ENCODE data around the gene B3GNT2. TPM values are rescaled to one million over a fixed set of nuclear protein-coding genes. Genes with fewer than 3 reads are reported as not detected.
A peak's percentile ranks its signal among the peaks of the same experiment; 100 is the strongest.

The B3GNT2 gene
- total RNA-seq, 1 experiment from 2014 or later: 32.2 TPM

DNA sequence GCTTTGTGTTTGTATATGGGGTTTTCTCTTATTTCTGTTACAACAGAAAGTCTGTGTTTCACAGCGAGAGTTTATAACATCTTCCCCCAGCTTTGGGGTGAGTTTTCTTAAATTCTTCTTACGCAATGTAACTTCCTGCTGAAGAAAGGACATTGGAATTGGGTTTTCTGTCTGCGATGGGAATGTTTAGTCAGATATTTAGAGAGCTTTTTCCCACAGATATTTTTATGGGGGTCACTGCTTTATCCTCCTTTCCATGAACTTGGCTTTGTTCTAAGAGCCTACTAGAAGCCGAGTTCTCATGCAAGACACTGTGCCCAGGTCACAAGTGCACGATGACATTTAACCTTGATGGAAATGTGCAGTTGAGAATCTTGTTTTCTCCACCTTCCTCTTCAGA, 22.1 kb downstream of the B3GNT2 start (continued):
- TF ChIP-seq, protein P1, sequence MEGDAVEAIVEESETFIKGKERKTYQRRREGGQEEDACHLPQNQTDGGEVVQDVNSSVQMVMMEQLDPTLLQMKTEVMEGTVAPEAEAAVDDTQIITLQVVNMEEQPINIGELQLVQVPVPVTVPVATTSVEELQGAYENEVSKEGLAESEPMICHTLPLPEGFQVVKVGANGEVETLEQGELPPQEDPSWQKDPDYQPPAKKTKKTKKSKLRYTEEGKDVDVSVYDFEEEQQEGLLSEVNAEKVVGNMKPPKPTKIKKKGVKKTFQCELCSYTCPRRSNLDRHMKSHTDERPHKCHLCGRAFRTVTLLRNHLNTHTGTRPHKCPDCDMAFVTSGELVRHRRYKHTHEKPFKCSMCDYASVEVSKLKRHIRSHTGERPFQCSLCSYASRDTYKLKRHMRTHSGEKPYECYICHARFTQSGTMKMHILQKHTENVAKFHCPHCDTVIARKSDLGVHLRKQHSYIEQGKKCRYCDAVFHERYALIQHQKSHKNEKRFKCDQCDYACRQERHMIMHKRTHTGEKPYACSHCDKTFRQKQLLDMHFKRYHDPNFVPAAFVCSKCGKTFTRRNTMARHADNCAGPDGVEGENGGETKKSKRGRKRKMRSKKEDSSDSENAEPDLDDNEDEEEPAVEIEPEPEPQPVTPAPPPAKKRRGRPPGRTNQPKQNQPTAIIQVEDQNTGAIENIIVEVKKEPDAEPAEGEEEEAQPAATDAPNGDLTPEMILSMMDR (IDR thresholded peaks at IDR 0.05): no peak
- TF ChIP-seq, protein P2, sequence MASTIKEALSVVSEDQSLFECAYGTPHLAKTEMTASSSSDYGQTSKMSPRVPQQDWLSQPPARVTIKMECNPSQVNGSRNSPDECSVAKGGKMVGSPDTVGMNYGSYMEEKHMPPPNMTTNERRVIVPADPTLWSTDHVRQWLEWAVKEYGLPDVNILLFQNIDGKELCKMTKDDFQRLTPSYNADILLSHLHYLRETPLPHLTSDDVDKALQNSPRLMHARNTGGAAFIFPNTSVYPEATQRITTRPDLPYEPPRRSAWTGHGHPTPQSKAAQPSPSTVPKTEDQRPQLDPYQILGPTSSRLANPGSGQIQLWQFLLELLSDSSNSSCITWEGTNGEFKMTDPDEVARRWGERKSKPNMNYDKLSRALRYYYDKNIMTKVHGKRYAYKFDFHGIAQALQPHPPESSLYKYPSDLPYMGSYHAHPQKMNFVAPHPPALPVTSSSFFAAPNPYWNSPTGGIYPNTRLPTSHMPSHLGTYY (CRISPR knock-in tag; IDR thresholded peaks at IDR 0.05): no peak
- TF ChIP-seq, protein P3, sequence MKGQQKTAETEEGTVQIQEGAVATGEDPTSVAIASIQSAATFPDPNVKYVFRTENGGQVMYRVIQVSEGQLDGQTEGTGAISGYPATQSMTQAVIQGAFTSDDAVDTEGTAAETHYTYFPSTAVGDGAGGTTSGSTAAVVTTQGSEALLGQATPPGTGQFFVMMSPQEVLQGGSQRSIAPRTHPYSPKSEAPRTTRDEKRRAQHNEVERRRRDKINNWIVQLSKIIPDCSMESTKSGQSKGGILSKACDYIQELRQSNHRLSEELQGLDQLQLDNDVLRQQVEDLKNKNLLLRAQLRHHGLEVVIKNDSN (CRISPR knock-in tag; IDR thresholded peaks at IDR 0.05): no peak
- no peak for TF ChIP-seq SOX15 (CRISPR knock-in tag; IDR thresholded peaks at IDR 0.05)

DNA sequence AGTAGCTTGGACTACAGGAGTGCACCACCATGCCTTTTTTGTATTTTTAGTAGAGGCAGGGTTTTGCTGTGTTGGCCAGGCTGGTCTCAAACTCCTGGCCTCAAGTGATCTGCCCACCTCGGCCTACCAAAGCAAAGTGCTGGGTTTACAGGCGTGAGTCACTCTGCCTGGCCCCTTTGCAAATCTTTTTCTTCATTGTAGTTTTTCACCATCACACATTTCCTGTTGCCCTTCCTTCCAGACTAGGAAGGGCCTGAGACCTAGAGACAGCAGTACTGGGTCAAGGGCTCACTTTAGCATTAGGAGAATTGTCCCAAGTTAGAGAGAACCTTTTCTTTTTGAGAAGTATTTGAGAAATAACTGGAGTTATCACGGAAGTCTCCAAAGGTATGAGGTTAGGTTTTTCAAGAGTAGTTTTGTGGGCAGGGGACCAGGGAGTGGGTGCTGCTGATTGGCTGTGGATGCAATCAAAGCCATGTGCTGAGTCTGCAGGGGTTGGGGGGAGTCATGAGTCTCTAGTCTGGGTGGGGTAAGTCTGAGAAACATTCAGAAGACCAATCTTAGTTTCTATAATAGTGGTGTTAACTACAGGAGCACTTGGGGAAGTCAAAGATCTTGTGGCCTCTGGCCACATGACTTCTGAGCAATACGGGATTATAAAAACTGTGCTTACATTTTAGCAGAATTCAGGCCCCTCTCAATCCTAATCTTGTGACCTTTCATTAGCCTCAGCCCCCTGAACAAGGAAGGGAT, 23.7 kb downstream of the B3GNT2 start:
- Mint-ChIP-seq H3K27ac (no peak overlapping the region), H3K27me3 (ENCODE audit: low read depth) (no peaks in the 10 kb centered on the region), H3K4me1 (peaks cover 36% of the 10 kb centered on the region), H3K4me3 (no peak overlapping the region), H3K9me3 (peaks cover 18% of the 10 kb centered on the region), H3K36me3 (peaks cover 45% of the 10 kb centered on the region)
- TF ChIP-seq, protein P4, sequence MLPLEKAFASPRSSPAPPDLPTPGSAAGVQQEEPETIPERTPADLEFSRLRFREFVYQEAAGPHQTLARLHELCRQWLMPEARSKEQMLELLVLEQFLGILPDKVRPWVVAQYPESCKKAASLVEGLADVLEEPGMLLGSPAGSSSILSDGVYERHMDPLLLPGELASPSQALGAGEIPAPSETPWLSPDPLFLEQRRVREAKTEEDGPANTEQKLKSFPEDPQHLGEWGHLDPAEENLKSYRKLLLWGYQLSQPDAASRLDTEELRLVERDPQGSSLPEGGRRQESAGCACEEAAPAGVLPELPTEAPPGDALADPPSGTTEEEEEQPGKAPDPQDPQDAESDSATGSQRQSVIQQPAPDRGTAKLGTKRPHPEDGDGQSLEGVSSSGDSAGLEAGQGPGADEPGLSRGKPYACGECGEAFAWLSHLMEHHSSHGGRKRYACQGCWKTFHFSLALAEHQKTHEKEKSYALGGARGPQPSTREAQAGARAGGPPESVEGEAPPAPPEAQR (CRISPR knock-in tag; IDR thresholded peaks at IDR 0.05): no peak
- no peak for TF ChIP-seq NFATC4 (CRISPR knock-in tag; IDR thresholded peaks at IDR 0.05)
- TF ChIP-seq, protein P5, sequence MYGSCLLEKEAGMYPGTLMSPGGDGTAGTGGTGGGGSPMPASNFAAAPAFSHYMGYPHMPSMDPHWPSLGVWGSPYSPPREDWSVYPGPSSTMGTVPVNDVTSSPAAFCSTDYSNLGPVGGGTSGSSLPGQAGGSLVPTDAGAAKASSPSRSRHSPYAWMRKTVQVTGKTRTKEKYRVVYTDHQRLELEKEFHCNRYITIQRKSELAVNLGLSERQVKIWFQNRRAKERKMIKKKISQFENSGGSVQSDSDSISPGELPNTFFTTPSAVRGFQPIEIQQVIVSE (CRISPR knock-in tag; IDR thresholded peaks at IDR 0.05; ENCODE audit: borderline replicate concordance): no peak
- no peak for TF ChIP-seq TEAD4 (CRISPR knock-in tag; IDR thresholded peaks at IDR 0.05)
- TF ChIP-seq, protein P6, sequence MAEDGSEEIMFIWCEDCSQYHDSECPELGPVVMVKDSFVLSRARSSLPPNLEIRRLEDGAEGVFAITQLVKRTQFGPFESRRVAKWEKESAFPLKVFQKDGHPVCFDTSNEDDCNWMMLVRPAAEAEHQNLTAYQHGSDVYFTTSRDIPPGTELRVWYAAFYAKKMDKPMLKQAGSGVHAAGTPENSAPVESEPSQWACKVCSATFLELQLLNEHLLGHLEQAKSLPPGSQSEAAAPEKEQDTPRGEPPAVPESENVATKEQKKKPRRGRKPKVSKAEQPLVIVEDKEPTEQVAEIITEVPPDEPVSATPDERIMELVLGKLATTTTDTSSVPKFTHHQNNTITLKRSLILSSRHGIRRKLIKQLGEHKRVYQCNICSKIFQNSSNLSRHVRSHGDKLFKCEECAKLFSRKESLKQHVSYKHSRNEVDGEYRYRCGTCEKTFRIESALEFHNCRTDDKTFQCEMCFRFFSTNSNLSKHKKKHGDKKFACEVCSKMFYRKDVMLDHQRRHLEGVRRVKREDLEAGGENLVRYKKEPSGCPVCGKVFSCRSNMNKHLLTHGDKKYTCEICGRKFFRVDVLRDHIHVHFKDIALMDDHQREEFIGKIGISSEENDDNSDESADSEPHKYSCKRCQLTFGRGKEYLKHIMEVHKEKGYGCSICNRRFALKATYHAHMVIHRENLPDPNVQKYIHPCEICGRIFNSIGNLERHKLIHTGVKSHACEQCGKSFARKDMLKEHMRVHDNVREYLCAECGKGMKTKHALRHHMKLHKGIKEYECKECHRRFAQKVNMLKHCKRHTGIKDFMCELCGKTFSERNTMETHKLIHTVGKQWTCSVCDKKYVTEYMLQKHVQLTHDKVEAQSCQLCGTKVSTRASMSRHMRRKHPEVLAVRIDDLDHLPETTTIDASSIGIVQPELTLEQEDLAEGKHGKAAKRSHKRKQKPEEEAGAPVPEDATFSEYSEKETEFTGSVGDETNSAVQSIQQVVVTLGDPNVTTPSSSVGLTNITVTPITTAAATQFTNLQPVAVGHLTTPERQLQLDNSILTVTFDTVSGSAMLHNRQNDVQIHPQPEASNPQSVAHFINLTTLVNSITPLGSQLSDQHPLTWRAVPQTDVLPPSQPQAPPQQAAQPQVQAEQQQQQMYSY (CRISPR knock-in tag; IDR thresholded peaks at IDR 0.05): no peak
- TF ChIP-seq, protein P7, sequence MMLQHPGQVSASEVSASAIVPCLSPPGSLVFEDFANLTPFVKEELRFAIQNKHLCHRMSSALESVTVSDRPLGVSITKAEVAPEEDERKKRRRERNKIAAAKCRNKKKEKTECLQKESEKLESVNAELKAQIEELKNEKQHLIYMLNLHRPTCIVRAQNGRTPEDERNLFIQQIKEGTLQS (CRISPR knock-in tag; conservative IDR thresholded peaks at IDR 0.05): no peak
- TF ChIP-seq JUN (CRISPR knock-in tag; IDR thresholded peaks at IDR 0.05): no peak
- no peak for TF ChIP-seq NR2C2 (CRISPR knock-in tag; IDR thresholded peaks at IDR 0.05)
- no peak for ATAC-seq
- POLR2A ChIA-PET: no interaction called here
- CTCF ChIA-PET: no interaction called here
- no peak for DNase-seq (ENCODE audit: low spot score)

DNA sequence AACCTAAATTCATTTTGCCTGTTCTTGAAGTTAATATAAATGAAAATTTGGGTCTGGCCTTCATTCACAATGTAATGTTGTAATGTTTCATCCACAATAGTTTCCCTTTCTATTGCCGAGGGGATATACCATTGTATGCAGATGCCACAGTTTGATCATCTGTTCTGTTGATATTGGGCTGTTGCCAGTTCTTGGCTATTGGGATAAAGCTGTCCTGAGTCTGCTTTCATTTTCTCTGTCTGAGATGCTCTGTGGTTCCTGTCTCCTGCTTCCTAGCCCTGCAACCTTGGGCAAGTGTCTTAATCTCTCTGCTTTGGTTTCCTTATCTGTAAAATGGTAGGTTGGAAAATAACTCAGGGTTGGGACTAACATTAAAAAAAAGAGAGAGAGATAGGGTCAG, 25.2 kb downstream of the B3GNT2 start:
- ChIA-PET POLR2A (no interaction called here), CTCF (no interaction called here)
- no peak for DNase-seq (ENCODE audit: low spot score)
- no peak for TF ChIP-seq FOXK1 (CRISPR knock-in tag; IDR thresholded peaks at IDR 0.05)
- no peak for TF ChIP-seq MYBL2 (CRISPR knock-in tag; IDR thresholded peaks at IDR 0.05)
- TF ChIP-seq, protein P8, sequence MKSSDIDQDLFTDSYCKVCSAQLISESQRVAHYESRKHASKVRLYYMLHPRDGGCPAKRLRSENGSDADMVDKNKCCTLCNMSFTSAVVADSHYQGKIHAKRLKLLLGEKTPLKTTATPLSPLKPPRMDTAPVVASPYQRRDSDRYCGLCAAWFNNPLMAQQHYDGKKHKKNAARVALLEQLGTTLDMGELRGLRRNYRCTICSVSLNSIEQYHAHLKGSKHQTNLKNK (CRISPR knock-in tag; IDR thresholded peaks at IDR 0.05): no peak
- no peak for TF ChIP-seq JUN (CRISPR knock-in tag; IDR thresholded peaks at IDR 0.05)
- TF ChIP-seq, protein P1 (IDR thresholded peaks at IDR 0.05): no peak
- TF ChIP-seq FOXP1 (CRISPR knock-in tag; IDR thresholded peaks at IDR 0.05; ENCODE audit: borderline replicate concordance): no peak
- no peak for TF ChIP-seq ZNF396 (CRISPR knock-in tag; IDR thresholded peaks at IDR 0.05; ENCODE audit: borderline replicate concordance)
- TF ChIP-seq ZNF263 (CRISPR knock-in tag; IDR thresholded peaks at IDR 0.05; ENCODE audit: low read depth): no peak
- Mint-ChIP-seq H3K4me1 (peaks cover 23% of the 10 kb centered on the region), H3K9me3 (peaks cover 21% of the 10 kb centered on the region), H3K36me3 (peaks cover 60% of the 10 kb centered on the region), H3K4me3 (no peak overlapping the region), H3K27ac (peak overlapping the region; percentile 68), H3K27me3 (ENCODE audit: low read depth) (no peaks in the 10 kb centered on the region)
- ATAC-seq: no peak

All from WTC11 (cell line).